RPMI8226 (cell line): ENCODE measurements around the gene TPP2.

Experiments used
- DNase-seq: peaks from one replicate; pipeline ENCODE4 v3.0.0-alpha.2; 2015

The TPP2 gene

DNA sequence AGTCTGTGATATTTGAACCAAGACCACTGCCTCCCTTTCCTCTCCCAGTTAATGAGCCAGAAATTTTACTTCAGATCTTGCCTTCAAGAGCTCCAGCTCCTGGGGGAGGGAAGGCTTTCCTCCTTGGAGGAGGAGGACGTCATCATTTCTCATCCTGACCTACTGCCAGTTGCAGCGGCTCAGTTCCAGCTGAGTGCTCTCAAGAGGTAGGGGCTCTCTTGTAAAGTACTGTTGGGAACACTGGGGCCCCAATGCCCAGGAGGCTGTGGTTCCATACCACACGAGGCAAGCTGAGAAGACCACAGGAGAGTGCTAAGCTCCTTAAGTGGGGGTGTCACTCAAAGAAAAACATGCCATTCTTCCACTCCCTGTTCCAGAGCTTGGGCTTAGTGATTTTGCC is 61.9 kb downstream of the TPP2 start:
- no peak for DNase-seq

DNA sequence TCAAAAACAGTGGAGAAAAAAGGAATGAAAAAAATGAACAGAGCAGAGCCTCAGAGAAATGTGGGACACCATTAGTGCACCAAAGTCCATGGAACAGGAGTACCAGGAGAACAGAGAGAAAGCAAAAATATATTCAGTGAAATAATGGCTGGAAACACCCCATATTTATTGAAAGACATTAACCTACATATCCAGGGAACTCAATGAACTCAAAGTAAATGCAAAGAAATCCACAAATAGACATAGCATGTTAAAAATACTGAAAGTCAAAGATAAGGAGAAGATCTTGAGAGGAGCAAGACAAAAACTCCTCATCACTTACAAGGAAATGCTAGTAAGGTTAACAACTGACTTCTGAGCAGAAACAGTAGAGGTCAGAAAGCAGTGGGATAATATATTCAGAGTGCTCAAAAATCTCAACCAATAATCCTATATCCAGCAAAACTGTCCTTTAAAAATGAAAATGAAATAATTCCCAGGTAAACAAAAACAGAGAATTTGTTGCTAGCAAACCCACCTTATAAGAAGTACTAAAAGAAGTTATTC is 62.5 kb downstream of the TPP2 start:
- DNase-seq, result no peak

- no peak for DNase-seq
Observed at GRCh38 chr13:102667023-102667422, 70.2 kb downstream of the TPP2 start.

- no peak for DNase-seq
Observed at GRCh38 chr13:102667911-102668310, 71.1 kb downstream of the TPP2 start.

DNA sequence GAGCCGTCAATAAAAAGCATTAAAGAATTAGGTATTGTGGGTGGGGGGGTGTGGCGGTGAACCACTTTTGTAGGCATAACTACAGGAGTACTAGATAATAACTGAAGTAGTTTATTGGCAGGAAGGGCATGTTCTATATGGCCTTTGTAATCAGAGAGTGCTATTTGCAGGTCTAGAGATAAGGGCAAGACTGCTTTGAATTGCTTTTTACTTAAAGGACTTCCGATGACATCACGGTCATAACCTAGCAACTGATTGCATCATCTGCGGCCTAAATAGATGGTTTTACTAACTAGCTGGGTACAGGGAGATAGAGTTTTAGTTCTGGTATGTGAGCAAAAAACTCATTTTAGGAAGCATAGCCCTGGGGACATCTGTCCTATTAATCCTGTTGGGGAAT is 73.3 kb downstream of the TPP2 start:
- no peak for DNase-seq

- no peak for DNase-seq
Observed at GRCh38 chr13:102675115-102675514, 78.3 kb downstream of the TPP2 start.

- no peak for DNase-seq
Observed at GRCh38 chr13:102677122-102677521, 80.3 kb downstream of the TPP2 start.

GRCh38 chr13:102678339-102679107 is 81.7 kb downstream of the TPP2 start:
- no peak for DNase-seq

GRCh38 chr13:102679449-102680132 is 82.8 kb downstream of the TPP2 start:
- DNase-seq, result no peak

GRCh38 chr13:102680133-102680717 is 83.4 kb downstream of the TPP2 start:
- DNase-seq, result no peak

GRCh38 chr13:102680842-102681740 is 84.3 kb downstream of the TPP2 start:
- no peak for DNase-seq

DNA sequence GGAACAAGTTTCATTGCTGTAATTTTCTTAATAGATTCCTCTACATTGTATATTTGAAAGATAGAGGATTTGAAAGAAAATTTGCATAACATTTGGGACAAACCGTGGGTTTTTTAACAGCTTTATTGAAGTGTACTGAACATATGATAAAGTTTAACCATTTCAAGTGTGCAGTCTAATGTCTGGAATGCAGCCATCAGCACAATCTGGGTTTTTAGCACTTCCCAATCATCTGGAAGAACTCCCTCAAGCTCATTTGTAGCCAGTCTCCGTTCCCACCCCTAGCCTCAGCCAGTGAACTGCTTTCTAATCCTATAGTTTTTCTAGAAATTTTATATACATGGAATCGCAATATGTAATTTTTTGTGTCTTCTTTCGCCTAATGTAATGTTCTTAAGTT is 85.4 kb downstream of the TPP2 start:
- no peak for DNase-seq

DNA sequence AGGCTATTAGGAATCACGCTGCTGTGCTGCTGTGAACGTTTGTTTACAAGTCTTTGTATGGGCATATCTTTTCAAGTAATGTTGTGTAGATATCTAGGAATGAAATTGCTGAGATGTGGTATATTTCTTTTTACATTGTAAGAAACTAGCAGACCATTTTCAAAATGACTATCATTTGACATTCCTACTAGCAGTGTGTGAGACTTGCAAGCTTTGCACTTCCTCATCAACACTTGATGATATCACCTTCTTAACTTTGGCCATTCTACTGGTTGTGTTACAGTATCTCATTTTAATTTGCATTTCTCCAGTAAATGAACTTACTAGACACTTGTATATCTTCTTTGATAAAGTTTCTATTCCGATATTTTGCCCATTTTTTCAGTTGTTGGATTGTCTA is 85.9 kb downstream of the TPP2 start:
- DNase-seq, result no peak

- no peak for DNase-seq
Observed at GRCh38 chr13:102683637-102684036, 86.9 kb downstream of the TPP2 start.

DNA sequence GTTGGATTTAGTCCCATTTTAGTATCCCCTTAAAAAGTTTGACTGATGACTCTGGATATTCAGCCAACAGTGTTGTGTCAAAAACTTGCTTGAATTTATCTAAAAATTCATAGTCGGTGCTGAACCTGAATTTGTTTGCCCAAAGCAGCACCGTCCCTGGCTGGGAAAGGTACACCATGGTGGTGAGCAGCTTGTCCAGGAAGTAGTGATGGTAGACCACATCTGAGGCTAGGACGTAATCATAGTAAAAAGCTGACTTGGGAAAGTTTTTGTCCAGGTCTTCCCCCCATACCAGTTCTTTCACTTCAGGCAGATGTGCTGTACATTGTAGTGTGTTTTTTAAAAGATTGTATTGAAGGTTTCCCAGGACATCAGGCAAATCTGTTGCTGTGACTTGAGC is 89.2 kb downstream of the TPP2 start:
- no peak for DNase-seq

DNA sequence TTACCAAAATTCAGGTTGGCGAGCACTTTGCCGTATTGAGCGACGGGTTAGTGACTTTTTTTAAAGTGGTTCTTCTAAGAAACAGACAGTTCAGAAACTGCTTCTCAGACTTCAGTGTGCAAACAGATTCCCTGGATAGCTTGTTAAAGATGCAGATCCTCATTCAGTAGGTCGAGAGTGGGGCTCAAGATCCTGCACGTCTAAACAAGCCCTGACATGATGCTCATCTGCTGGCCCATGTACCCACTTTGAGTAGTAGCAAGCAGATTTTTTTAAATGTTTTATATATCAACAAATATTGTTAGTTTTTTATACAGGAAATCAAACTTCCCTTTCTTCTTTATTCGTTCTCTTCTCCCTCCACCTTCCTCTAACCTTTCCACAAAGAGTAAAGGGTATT is 90.7 kb downstream of the TPP2 start:
- no peak for DNase-seq

DNA sequence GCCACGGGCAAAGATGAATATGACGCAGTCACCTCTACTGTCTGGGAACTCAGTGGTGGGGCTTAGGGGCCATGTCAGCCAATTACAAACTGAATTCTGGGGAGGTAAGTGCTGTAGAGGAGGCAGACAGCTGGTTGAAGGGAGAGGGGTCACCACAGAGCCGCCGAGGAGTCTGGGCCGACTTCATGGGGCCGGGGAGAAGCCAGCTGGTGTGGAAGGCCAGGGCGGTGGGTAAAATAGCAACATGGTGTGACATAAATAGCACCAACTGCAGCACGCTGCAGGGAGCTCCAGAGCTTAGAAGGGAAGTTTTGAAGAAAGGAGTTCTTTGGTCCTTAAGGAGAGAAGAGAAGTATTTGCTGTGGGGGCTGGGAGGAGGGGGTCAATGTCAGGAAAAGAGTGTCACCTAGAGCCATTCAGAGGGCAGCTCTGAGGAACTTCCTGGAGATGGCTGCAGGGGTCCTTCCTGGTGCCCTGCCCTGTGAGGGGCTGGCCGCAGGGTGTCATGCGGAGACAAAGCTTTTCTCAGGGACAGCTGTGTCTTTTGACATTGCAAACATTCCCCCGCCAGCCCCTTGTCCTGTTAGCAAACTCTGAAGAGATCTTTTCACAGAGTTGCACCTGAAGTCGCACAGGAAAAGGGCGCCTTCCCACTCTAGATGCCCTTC is 91.7 kb downstream of the TPP2 start:
- no peak for DNase-seq

DNA sequence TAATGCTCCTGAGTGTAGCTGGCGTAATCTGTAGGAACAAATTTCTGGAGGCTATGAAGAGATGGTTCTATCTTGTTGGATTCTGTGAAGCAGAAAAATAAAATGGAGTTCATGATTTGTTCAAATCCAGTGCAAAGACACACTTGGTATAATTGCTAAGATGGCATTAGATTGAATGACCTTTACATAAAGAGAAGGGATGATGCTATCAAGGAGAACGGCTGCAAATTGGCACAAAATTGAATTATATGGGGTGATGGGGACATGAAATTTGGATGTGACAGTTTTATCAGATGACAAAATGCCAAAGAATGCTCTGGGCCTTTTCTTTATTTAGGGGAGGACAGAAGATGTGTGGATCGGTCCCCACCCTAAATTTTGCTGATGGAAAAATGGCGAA is 94.1 kb downstream of the TPP2 start:
- DNase-seq, result no peak

GRCh38 chr13:102692491-102692826 is 95.7 kb downstream of the TPP2 start:
- DNase-seq, result no peak

GRCh38 chr13:102693250-102693649 is 96.5 kb downstream of the TPP2 start:
- no peak for DNase-seq

- DNase-seq, result no peak
Observed at GRCh38 chr13:102693776-102694175, 97.0 kb downstream of the TPP2 start.

DNA sequence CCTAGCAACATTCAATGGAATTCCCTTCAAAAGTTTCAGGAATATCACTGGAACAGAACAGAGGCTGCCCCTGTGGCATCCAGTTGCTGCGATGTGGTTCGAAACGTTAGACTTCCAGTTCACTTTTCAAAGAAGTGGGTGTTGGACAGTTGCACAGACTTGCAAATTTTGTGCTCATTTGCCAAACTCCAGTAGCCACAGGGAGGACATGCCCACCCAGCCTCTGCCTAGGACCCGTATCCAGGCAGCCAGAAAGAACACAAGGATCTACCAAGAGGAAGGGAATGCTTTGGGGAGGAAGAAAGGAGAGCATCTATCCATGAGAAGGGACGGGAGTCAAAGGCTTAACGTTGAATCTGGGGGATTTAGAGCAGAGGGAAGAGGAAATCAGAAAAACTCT is 98.2 kb downstream of the TPP2 start, which contains the start of gene METTL21C:
Gene METTL21C, minus strand, starts transcription at position 108 of the 400 bp plus-strand sequence. CDS start 546 bp downstream, outside the sequence.
- no peak for DNase-seq
